ENCODE data around the gene ZBTB2.

ZBTB2 gene

GRCh38 chr6:151338651-151339200 lies 52.6 kb downstream of the ZBTB2 start:
- CTCF ChIA-PET = interaction anchor here (0.7 to 16.8 kb wide), 2 partner anchors 332 to 448 kb away, joined by 3 to 283 read pairs; no protein-coding TSS in a partner anchor
- Histone ChIP-seq H3K9me3 (ENCODE audit: control insufficient read depth, insufficient read depth, low read depth, low read length) (no peaks in the 10 kb centered on the region), H3K36me3 (ENCODE audit: control insufficient read depth in 2 of 2, insufficient read depth in 1 of 2, low read length in 2 of 2) (peaks cover 0 to 6% of the 10 kb centered on the region in 2 experiments; a peak in 2 of 3 replicates), H3K4me3 (ENCODE audit: low read depth, low read length) (no peak overlapping the region), H3K4me1 (ENCODE audit: control insufficient read depth, insufficient read depth, low read length) (no peaks in the 10 kb centered on the region), H3K27ac (ENCODE audit: extremely low read depth, low read depth, low read length) (no peak overlapping the region)
- TF ChIP-seq ZNF280D (tag by site-specific recombination; IDR thresholded peaks at IDR 0.05) = no peak
- no peak for TF ChIP-seq REPIN1 (tag by site-specific recombination; IDR thresholded peaks at IDR 0.05; ENCODE audit: low read depth)
- TF ChIP-seq ZNF433 (tag by site-specific recombination; IDR thresholded peaks at IDR 0.05; ENCODE audit: low read depth) = no peak
- no peak for TF ChIP-seq ZNF223 (tag by site-specific recombination; IDR thresholded peaks at IDR 0.05)
- TF ChIP-seq YY1 (tag by site-specific recombination; IDR thresholded peaks at IDR 0.05) = no peak
- TF ChIP-seq INSM2 (tag by site-specific recombination; IDR thresholded peaks at IDR 0.05) = no peak
- no peak for TF ChIP-seq TRIM28 (IDR thresholded peaks at IDR 0.05; ENCODE audit: borderline replicate concordance, low read length)
- no peak for TF ChIP-seq ZNF843 (tag by site-specific recombination; IDR thresholded peaks at IDR 0.05)
- TF ChIP-seq, protein P1, sequence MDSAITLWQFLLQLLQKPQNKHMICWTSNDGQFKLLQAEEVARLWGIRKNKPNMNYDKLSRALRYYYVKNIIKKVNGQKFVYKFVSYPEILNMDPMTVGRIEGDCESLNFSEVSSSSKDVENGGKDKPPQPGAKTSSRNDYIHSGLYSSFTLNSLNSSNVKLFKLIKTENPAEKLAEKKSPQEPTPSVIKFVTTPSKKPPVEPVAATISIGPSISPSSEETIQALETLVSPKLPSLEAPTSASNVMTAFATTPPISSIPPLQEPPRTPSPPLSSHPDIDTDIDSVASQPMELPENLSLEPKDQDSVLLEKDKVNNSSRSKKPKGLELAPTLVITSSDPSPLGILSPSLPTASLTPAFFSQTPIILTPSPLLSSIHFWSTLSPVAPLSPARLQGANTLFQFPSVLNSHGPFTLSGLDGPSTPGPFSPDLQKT (IDR thresholded peaks at IDR 0.05; ENCODE audit: borderline replicate concordance, low read depth, low read length) = no peak
- TF ChIP-seq PATZ1 (tag by site-specific recombination; IDR thresholded peaks at IDR 0.05) = no peak
- TF ChIP-seq, protein P2, sequence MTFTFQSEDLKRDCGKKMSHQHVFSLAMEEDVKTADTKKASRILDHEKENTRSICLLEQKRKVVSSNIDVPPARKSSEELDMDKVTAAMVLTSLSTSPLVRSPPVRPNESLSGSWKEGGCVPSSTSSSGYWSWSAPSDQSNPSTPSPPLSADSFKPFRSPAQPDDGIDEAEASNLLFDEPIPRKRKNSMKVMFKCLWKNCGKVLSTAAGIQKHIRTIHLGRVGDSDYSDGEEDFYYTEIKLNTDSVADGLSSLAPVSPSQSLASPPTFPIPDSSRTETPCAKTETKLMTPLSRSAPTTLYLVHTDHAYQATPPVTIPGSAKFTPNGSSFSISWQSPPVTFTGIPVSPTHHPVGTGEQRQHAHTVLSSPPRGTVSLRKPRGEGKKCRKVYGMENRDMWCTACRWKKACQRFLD (tag by site-specific recombination; IDR thresholded peaks at IDR 0.05) = no peak
- no peak for TF ChIP-seq ZNF341 (tag by site-specific recombination; IDR thresholded peaks at IDR 0.05; ENCODE audit: low read depth)
- no peak for TF ChIP-seq ZNF146 (tag by site-specific recombination; IDR thresholded peaks at IDR 0.05)
- TF ChIP-seq, protein P3, sequence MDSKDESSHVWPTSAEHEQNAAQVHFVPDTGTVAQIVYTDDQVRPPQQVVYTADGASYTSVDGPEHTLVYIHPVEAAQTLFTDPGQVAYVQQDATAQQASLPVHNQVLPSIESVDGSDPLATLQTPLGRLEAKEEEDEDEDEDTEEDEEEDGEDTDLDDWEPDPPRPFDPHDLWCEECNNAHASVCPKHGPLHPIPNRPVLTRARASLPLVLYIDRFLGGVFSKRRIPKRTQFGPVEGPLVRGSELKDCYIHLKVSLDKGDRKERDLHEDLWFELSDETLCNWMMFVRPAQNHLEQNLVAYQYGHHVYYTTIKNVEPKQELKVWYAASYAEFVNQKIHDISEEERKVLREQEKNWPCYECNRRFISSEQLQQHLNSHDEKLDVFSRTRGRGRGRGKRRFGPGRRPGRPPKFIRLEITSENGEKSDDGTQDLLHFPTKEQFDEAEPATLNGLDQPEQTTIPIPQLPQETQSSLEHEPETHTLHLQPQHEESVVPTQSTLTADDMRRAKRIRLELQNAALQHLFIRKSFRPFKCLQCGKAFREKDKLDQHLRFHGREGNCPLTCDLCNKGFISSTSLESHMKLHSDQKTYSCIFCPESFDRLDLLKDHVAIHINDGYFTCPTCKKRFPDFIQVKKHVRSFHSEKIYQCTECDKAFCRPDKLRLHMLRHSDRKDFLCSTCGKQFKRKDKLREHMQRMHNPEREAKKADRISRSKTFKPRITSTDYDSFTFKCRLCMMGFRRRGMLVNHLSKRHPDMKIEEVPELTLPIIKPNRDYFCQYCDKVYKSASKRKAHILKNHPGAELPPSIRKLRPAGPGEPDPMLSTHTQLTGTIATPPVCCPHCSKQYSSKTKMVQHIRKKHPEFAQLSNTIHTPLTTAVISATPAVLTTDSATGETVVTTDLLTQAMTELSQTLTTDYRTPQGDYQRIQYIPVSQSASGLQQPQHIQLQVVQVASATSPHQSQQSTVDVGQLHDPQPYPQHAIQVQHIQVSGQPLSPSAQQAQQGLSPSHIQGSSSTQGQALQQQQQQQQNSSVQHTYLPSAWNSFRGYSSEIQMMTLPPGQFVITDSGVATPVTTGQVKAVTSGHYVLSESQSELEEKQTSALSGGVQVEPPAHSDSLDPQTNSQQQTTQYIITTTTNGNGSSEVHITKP (tag by site-specific recombination; IDR thresholded peaks at IDR 0.05) = no peak
- no peak for TF ChIP-seq ZNF2 (tag by site-specific recombination; IDR thresholded peaks at IDR 0.05)
- no peak for TF ChIP-seq PRDM4 (tag by site-specific recombination; IDR thresholded peaks at IDR 0.05)
- TF ChIP-seq EGR2 (tag by site-specific recombination; IDR thresholded peaks at IDR 0.05; ENCODE audit: low read depth) = no peak
- POLR2A ChIA-PET = no interaction called here

Measured in HEK293 (cell line).